CD4-positive, alpha-beta T cell (primary cell): Measurements from ENCODE around the gene C3orf20. TPM values are rescaled to one million over a fixed set of nuclear protein-coding genes. Genes with fewer than 3 reads are reported as not detected.

Experiments used
- ATAC-seq: fragments of 200-7000 bp; cut with Tn5 transposase; one replicate; pipeline ENCODE4 v1.10.0; 2022; ENCODE audit warnings: mild to moderate bottlenecking; ENCODE audit not compliant: poor library complexity
- CTCF ChIA-PET: fragments of 350-600 bp; sonication (Branson Sonifier 250); formaldehyde crosslinking; loops from one replicate; lab custom pipeline; 2021; ENCODE audit warnings: antibody characterized with exemption, inconsistent platforms; lab: Charles Lee
- POLR2A ChIA-PET: fragments of 350-600 bp; sonication (Branson Sonifier 250); formaldehyde crosslinking; loops from one replicate; lab custom pipeline; 2021; ENCODE audit warnings: antibody characterized with exemption, inconsistent platforms; lab: Charles Lee
- DNase-seq, 14 experiments: peaks; one replicate each; pipeline ENCODE4 v3.0.0-alpha.2; 2013 to 2020; ENCODE audit warnings: mixed read lengths in 2 of 14
- H3K27ac ChIP-seq, 2 donors: one replicate each; pipeline versions ENCODE4 v1.5.1 to v1.7.0; 2013; ENCODE audit warnings: low read length in 2 of 2, low read depth in 1 of 2, mild to moderate bottlenecking in 1 of 2
- H3K27me3 ChIP-seq, 2 experiments: 1 replicate in 1 of 2; 2 replicates in 1 of 2; pipeline versions ENCODE4 v1.6.1 to v1.7.0; 2013; ENCODE audit warnings: low read length in 2 of 2, control low read depth in 1 of 2, mild to moderate bottlenecking in 1 of 2, moderate library complexity in 1 of 2; ENCODE audit not compliant: insufficient read depth in 2 of 2, control insufficient read depth in 1 of 2
- H3K36me3 ChIP-seq: one replicate; pipeline ENCODE4 v1.6.1; 2013; ENCODE audit warnings: low read length, control low read depth; ENCODE audit not compliant: insufficient read depth
- H3K4me1 ChIP-seq: one replicate; pipeline ENCODE4 v1.6.1; 2013; ENCODE audit warnings: low read length, control low read depth; ENCODE audit not compliant: insufficient read depth
- H3K4me3 ChIP-seq: one replicate; pipeline ENCODE4 v1.5.1; 2013; ENCODE audit warnings: mild to moderate bottlenecking, low read length, moderate library complexity
- H3K9me3 ChIP-seq, 2 experiments: 1 replicate in 1 of 2; 2 replicates in 1 of 2; pipeline versions ENCODE4 v1.6.1 to v1.7.0; 2013; ENCODE audit warnings: low read length in 2 of 2, mild to moderate bottlenecking in 2 of 2, control low read depth in 1 of 2, moderate library complexity in 1 of 2; ENCODE audit not compliant: control insufficient read depth in 1 of 2, insufficient read depth in 1 of 2
- H3K27ac Mint-ChIP-seq: one replicate; pipeline ENCODE4 v1.8.0; 2020; ENCODE audit warnings: mixed read lengths
- H3K27me3 Mint-ChIP-seq: one replicate; pipeline ENCODE4 v1.8.0; 2021; ENCODE audit warnings: mixed read lengths
- H3K36me3 Mint-ChIP-seq: one replicate; pipeline ENCODE4 v1.8.0; 2021; ENCODE audit warnings: low read depth, mixed read lengths
- H3K4me1 Mint-ChIP-seq: one replicate; pipeline ENCODE4 v1.8.0; 2021; ENCODE audit warnings: low read depth, mixed read lengths
- H3K4me3 Mint-ChIP-seq: one replicate; pipeline ENCODE4 v1.8.0; 2020; ENCODE audit warnings: mild to moderate bottlenecking, mixed read lengths
- H3K9me3 Mint-ChIP-seq: one replicate; pipeline ENCODE4 v1.8.0; 2020; ENCODE audit warnings: mixed read lengths
- intact Hi-C, 2 experiments: fragments of 100-400 bp; cut with DNase I in 1 of 2; cut with micrococcal nuclease in 1 of 2; formaldehyde crosslinking; loops; one replicate each; pipeline versions ENCODE4 v1.15.1 to v1.9.0; 2023 to 2025; cut with DNase I, micrococcal nuclease
- total RNA-seq, 174 experiments: library from RNA in 2 of 174; stranded (reverse) in 2 of 174; gene quantifications; one replicate each; pipeline ENCODE4 v1.2.3 and lab custom pipeline; 2021 to 2026
- TF ChIP-seq, protein P1 (sequence below): fragments of 200-600 bp; IDR thresholded peaks from one replicate; pipeline ENCODE4 v1.8.0; 2022; ENCODE audit warnings: antibody characterized with exemption, mild to moderate bottlenecking

Gene C3orf20
- total RNA-seq, 2 experiments from 2014 or later: 0.14 TPM; not detected in 1

DNA sequence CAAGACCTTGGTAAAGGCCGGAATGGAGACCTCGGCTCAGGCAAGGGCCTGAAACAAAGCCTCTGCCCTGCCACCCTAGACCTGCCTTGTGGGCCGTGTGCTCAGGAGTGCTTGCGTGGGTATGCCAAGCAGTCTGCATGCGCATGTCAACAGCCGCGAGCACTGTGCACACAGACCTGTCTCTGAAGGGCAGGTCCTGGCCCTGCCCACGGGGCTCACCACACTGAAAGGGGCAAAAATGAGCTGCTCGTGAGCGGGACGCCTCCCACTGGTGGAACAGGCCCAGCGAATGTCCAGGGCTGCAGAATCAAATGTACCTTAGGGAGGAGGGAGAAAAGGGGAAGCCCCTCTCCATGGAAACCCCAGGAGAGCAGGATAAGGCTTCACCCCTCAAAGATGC is 99.5 kb downstream of the C3orf20 start:
- H3K27ac ChIP-seq: no peak overlapping the region
- no peak overlapping the region for H3K4me3 ChIP-seq
- H3K27me3 Mint-ChIP-seq: no peaks in the 10 kb centered on the region
- no peaks in the 10 kb centered on the region for H3K4me1 ChIP-seq
- H3K36me3 Mint-ChIP-seq: no peaks in the 10 kb centered on the region
- H3K27ac Mint-ChIP-seq: no peak overlapping the region
- no peaks in the 10 kb centered on the region for H3K9me3 Mint-ChIP-seq
- POLR2A ChIA-PET: no interaction called here
- TF ChIP-seq, protein P1, sequence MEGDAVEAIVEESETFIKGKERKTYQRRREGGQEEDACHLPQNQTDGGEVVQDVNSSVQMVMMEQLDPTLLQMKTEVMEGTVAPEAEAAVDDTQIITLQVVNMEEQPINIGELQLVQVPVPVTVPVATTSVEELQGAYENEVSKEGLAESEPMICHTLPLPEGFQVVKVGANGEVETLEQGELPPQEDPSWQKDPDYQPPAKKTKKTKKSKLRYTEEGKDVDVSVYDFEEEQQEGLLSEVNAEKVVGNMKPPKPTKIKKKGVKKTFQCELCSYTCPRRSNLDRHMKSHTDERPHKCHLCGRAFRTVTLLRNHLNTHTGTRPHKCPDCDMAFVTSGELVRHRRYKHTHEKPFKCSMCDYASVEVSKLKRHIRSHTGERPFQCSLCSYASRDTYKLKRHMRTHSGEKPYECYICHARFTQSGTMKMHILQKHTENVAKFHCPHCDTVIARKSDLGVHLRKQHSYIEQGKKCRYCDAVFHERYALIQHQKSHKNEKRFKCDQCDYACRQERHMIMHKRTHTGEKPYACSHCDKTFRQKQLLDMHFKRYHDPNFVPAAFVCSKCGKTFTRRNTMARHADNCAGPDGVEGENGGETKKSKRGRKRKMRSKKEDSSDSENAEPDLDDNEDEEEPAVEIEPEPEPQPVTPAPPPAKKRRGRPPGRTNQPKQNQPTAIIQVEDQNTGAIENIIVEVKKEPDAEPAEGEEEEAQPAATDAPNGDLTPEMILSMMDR: no peak
- CTCF ChIA-PET: no interaction called here
- ATAC-seq: no peak
- H3K4me1 Mint-ChIP-seq: no peaks in the 10 kb centered on the region
- peaks cover 0 to 3% of the 10 kb centered on the region in 2 experiments for H3K27me3 ChIP-seq
- peaks cover 0 to 8% of the 10 kb centered on the region in 2 experiments for H3K9me3 ChIP-seq
- no peak overlapping the region for H3K4me3 Mint-ChIP-seq
- no peaks in the 10 kb centered on the region for H3K36me3 ChIP-seq
- no peak for DNase-seq
- intact Hi-C loops: no loop called here

DNA sequence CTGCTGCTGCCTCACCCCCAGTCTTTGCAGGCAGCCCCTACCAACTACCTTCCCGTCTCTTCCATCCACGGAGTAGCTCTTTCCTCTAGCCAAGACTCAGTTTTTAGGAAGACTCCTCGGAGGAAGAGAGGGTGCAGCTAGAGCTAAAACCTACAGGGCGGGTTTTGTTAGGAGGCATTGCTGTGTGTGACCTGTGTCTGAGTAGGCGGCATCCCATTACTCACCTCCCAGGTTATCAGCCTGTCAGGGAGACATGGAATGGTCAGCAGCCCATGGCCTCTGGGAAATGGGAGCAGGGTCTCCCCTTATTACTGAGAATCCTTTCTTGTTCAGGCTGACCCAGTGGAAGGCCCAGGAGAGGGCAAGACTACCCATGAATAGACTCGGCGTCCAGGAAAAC is 100.1 kb downstream of the C3orf20 start:
- DNase-seq (no peak), ATAC-seq (no peak)
- TF ChIP-seq, protein P1: no peak
- ChIA-PET POLR2A (no interaction called here), CTCF (no interaction called here)
- Histone ChIP-seq H3K36me3 (no peaks in the 10 kb centered on the region), H3K4me1 (no peaks in the 10 kb centered on the region), H3K27ac (no peak overlapping the region), H3K9me3 (peaks cover 0 to 8% of the 10 kb centered on the region in 2 experiments), H3K4me3 (no peak overlapping the region), H3K27me3 (peaks cover 0 to 3% of the 10 kb centered on the region in 2 experiments)
- Mint-ChIP-seq H3K4me3 (no peak overlapping the region), H3K9me3 (no peaks in the 10 kb centered on the region), H3K27me3 (no peaks in the 10 kb centered on the region), H3K27ac (no peak overlapping the region), H3K4me1 (no peaks in the 10 kb centered on the region), H3K36me3 (no peaks in the 10 kb centered on the region)
- intact Hi-C loops: no loop called here

DNA sequence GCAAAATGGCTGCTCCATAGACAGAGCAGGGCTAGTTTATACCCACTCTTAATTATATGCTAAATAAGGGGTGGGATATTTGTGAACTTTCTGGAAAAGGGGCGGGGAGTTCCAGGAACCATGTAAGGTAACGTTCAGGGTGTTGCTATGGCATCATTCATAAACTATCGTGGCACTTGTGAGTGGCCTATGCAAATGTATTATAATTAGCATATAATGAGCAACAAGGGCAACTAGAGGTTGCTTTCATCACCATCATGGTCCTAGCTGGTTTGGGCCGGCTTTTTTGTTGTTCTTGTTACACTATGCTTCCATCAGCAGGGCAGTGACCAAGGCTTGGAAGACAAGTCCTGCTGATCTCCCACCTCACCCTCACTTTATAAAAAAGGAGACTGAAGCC is 100.6 kb downstream of the C3orf20 start:
- H3K36me3 ChIP-seq: no peaks in the 10 kb centered on the region
- TF ChIP-seq, protein P1: no peak
- intact Hi-C loops: no loop called here
- Mint-ChIP-seq H3K9me3 (no peaks in the 10 kb centered on the region), H3K4me1 (no peaks in the 10 kb centered on the region), H3K4me3 (no peak overlapping the region), H3K27ac (no peak overlapping the region), H3K36me3 (no peaks in the 10 kb centered on the region), H3K27me3 (no peaks in the 10 kb centered on the region)
- ChIA-PET CTCF (no interaction called here), POLR2A (no interaction called here)
- no peaks in the 10 kb centered on the region for H3K4me1 ChIP-seq
- H3K27me3 ChIP-seq: peaks cover 0 to 3% of the 10 kb centered on the region in 2 experiments
- peaks cover 0 to 8% of the 10 kb centered on the region in 2 experiments for H3K9me3 ChIP-seq
- DNase-seq (no peak), ATAC-seq (no peak)
- no peak overlapping the region for H3K4me3 ChIP-seq
- H3K27ac ChIP-seq: no peak overlapping the region
